Fibroblast of lung (primary cell): ENCODE measurements around the gene PNMA1.

Experiments
- EZH2 ChIP-seq: IDR thresholded peaks from 2 replicates; pipeline ENCODE4 v1.5.1; 2012; ENCODE audit warnings: low read length, control low read depth, mild to moderate bottlenecking; ENCODE audit errors: missing control alignments
- TF ChIP-seq, protein P1 (sequence below), 2 donors: IDR thresholded peaks in 1 of 2; conservative IDR thresholded peaks in 1 of 2; 1 replicate in 1 of 2; 2 replicates in 1 of 2; pipeline ENCODE4 v1.5.1; 2011 to 2012; ENCODE audit warnings: low read length in 2 of 2, control low read depth in 1 of 2, inconsistent platforms in 1 of 2, low read depth in 1 of 2, mild to moderate bottlenecking in 1 of 2

DNA sequence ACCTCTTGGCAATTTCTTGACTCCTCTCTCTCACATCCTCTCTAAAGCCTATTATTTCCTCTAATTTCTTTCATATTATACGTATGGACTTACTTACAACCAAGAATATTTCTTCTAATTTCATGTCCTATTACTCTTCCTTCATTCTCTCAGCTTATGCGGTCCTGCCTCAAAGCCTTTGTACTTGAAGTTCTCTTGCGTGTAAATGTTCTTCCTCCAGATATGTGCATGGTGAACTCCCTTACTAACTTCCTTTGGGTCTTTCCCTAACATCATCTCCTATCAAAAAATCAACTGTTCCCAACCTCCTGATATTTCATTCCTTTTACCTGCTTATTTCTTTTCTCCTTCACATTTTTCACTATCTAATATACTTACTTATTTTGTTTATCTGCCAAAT is 46.3 kb downstream of the PNMA1 start:
- TF ChIP-seq, protein P1, sequence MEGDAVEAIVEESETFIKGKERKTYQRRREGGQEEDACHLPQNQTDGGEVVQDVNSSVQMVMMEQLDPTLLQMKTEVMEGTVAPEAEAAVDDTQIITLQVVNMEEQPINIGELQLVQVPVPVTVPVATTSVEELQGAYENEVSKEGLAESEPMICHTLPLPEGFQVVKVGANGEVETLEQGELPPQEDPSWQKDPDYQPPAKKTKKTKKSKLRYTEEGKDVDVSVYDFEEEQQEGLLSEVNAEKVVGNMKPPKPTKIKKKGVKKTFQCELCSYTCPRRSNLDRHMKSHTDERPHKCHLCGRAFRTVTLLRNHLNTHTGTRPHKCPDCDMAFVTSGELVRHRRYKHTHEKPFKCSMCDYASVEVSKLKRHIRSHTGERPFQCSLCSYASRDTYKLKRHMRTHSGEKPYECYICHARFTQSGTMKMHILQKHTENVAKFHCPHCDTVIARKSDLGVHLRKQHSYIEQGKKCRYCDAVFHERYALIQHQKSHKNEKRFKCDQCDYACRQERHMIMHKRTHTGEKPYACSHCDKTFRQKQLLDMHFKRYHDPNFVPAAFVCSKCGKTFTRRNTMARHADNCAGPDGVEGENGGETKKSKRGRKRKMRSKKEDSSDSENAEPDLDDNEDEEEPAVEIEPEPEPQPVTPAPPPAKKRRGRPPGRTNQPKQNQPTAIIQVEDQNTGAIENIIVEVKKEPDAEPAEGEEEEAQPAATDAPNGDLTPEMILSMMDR (conservative IDR thresholded peaks at IDR 0.05 in 1 of 2, IDR thresholded peaks at IDR 0.05 in 1 of 2; ENCODE audit: low read depth in 1 of 2, low read length in 2 of 2), result no peak
- no peak for TF ChIP-seq EZH2
